Fibroblast of lung (primary cell): Measurements from ENCODE around the gene DENND1A. TPM values are rescaled to one million over a fixed set of nuclear protein-coding genes. Genes with fewer than 3 reads are reported as not detected.

Experiments used
- DNase-seq, 2 donors: peaks; one replicate each; pipeline versions ENCODE4 v3.0.0 to v3.0.0-alpha.2; 2010; ENCODE audit warnings: low read depth in 2 of 2
- H2AFZ ChIP-seq: 2 replicates; pipeline ENCODE4 v1.5.1; 2012; ENCODE audit warnings: low read length, control low read depth, inconsistent platforms
- H3K27ac ChIP-seq: 2 replicates; pipeline ENCODE4 v1.5.1; 2011; ENCODE audit warnings: low read length, control low read depth; ENCODE audit not compliant: insufficient read depth
- H3K27me3 ChIP-seq: 2 replicates; pipeline ENCODE4 v1.5.1; 2011; ENCODE audit warnings: mild to moderate bottlenecking, low read length; ENCODE audit not compliant: control insufficient read depth, insufficient read depth
- H3K36me3 ChIP-seq: 2 replicates; pipeline ENCODE4 v1.5.1; 2011; ENCODE audit warnings: low read length; ENCODE audit not compliant: control insufficient read depth, insufficient read depth
- H3K4me1 ChIP-seq: 2 replicates; pipeline ENCODE4 v1.5.1; 2011; ENCODE audit warnings: low read length; ENCODE audit not compliant: control insufficient read depth, insufficient read depth; ENCODE audit errors: extremely low read depth
- H3K4me2 ChIP-seq: 2 replicates; pipeline ENCODE4 v1.5.1; 2011; ENCODE audit warnings: low read length, control low read depth; ENCODE audit not compliant: insufficient read depth; ENCODE audit errors: extremely low read depth
- H3K4me3 ChIP-seq, 4 experiments: fragments of 200-600 bp in 1 of 4; sonication (generic) in 1 of 4; replicated peaks in 1 of 4; 2 replicates each; pipeline ENCODE4 v1.5.1; 2011 to 2016; ENCODE audit warnings: low read length in 4 of 4, low read depth in 3 of 4, mild to moderate bottlenecking in 3 of 4, control low read depth in 2 of 4, inconsistent platforms in 1 of 4, mixed read lengths in 1 of 4; ENCODE audit not compliant: insufficient read depth in 1 of 4; ENCODE audit errors: control extremely low read depth in 1 of 4
- H3K79me2 ChIP-seq: 2 replicates; pipeline ENCODE4 v1.5.1; 2012; ENCODE audit warnings: mild to moderate bottlenecking, low read length, inconsistent platforms; ENCODE audit not compliant: control insufficient read depth, insufficient read depth
- H3K9ac ChIP-seq: 2 replicates; pipeline ENCODE4 v1.5.1; 2011; ENCODE audit warnings: mild to moderate bottlenecking, low read length, control low read depth; ENCODE audit not compliant: insufficient read depth
- H3K9me3 ChIP-seq: 2 replicates; pipeline ENCODE4 v1.5.1; 2012; ENCODE audit warnings: low read depth, low read length; ENCODE audit not compliant: control insufficient read depth, insufficient read depth
- H4K20me1 ChIP-seq: 2 replicates; pipeline ENCODE4 v1.5.1; 2011; ENCODE audit warnings: low read length; ENCODE audit not compliant: control insufficient read depth, insufficient read depth; ENCODE audit errors: extremely low read depth
- EZH2 ChIP-seq: IDR thresholded peaks from 2 replicates; pipeline ENCODE4 v1.5.1; 2012; ENCODE audit warnings: low read length, control low read depth, mild to moderate bottlenecking; ENCODE audit errors: missing control alignments
- polyA plus RNA-seq, 2 donors: library from polyadenylated mRNA; depleted of rRNA in 1 of 2; stranded (reverse) in 1 of 2; unstranded in 1 of 2; fragments of >200 nt; gene quantifications; 2 replicates each; pipeline ENCODE4 v1.2.1, GENCODE V29; 2011 to 2012; ENCODE audit warnings: missing spikeins in 1 of 2
- total RNA-seq: library from RNA; depleted of rRNA; stranded (reverse); fragments of >200 nt; gene quantifications from 2 replicates; pipeline ENCODE4 v1.2.1, GENCODE V29; 2014
- TF ChIP-seq, protein P1 (sequence below), 2 donors: IDR thresholded peaks in 1 of 2; conservative IDR thresholded peaks in 1 of 2; 1 replicate in 1 of 2; 2 replicates in 1 of 2; pipeline ENCODE4 v1.5.1; 2011 to 2012; ENCODE audit warnings: low read length in 2 of 2, control low read depth in 1 of 2, inconsistent platforms in 1 of 2, low read depth in 1 of 2, mild to moderate bottlenecking in 1 of 2

The DENND1A gene
- total and polyA plus RNA-seq, 2 donors (not counting 1 experiment from before 2014, with no cell fraction given) = 13.0 to 18.3 TPM

DNA sequence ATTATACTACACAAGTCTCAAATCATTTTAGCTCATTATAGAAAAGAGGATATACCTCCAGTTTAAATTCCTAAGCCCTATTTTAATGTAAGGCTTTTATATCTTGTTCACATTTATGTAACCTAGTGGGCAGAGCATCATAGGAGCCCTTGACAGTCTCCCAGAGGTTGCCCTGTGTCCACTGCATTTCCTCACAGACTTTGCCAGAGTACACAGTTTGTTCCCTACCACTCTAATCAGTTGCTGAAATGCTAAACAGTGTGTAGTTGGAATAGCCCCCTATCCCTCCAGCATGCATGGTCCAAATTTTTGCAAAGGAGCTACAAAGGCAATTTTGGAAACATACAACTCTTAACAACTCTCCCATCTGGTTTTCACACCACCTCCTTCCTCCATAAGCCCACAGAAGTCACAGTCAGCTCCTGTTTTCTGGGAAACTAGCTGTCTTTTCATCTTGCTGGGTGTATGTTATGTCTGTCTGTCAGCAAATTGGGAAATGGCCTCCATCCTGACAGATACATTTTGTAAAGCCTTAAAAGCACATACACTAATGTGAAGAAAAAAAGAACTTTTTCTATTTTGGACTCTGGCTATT lies 212.2 kb downstream of the DENND1A start:
- Histone ChIP-seq H3K36me3 (no peaks in the 10 kb centered on the region), H3K27ac (no peak overlapping the region), H3K79me2 (no peaks in the 10 kb centered on the region), H3K9ac (no peak overlapping the region), H3K4me3 (no peak overlapping the region), H3K4me2 (no peak overlapping the region), H4K20me1 (no peaks in the 10 kb centered on the region), H3K9me3 (no peaks in the 10 kb centered on the region), H3K27me3 (no peaks in the 10 kb centered on the region), H2AFZ (no peak overlapping the region), H3K4me1 (no peaks in the 10 kb centered on the region)
- DNase-seq = no peak
- TF ChIP-seq, protein P1, sequence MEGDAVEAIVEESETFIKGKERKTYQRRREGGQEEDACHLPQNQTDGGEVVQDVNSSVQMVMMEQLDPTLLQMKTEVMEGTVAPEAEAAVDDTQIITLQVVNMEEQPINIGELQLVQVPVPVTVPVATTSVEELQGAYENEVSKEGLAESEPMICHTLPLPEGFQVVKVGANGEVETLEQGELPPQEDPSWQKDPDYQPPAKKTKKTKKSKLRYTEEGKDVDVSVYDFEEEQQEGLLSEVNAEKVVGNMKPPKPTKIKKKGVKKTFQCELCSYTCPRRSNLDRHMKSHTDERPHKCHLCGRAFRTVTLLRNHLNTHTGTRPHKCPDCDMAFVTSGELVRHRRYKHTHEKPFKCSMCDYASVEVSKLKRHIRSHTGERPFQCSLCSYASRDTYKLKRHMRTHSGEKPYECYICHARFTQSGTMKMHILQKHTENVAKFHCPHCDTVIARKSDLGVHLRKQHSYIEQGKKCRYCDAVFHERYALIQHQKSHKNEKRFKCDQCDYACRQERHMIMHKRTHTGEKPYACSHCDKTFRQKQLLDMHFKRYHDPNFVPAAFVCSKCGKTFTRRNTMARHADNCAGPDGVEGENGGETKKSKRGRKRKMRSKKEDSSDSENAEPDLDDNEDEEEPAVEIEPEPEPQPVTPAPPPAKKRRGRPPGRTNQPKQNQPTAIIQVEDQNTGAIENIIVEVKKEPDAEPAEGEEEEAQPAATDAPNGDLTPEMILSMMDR (conservative IDR thresholded peaks at IDR 0.05 in 1 of 2, IDR thresholded peaks at IDR 0.05 in 1 of 2; ENCODE audit: low read depth in 1 of 2, low read length in 2 of 2) = no peak
- no peak for TF ChIP-seq EZH2

DNA sequence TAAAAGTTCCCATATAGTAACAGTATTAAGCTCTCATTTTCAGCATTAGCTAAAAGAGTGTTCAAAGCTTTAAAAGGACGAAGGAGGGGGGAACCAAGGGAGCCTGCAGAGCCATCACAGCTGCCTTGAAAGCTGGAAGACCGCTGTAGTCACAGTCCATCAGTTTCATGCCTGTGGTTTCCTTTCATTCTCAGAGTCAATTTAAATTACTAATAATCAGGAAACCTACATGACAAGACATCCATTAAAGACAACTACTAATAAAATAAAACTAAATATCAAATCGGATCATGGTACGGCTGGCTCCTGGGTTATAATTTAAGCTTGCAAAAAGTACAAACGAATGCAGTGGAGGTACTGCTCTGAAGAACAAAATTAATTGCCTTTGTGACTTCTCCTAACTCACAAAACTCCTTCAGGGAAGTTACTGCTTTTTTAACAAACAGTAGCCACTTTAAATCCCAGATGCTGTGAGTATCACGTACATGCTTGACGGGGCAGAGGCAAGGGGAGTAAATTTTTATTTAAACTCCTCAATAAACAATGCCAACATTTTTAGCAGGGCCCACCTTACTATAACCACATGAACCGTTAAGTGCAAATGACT lies 213.5 kb downstream of the DENND1A start:
- TF ChIP-seq EZH2 = no peak
- TF ChIP-seq, protein P1 (conservative IDR thresholded peaks at IDR 0.05 in 1 of 2, IDR thresholded peaks at IDR 0.05 in 1 of 2; ENCODE audit: low read depth in 1 of 2, low read length in 2 of 2) = no peak
- H3K9me3 ChIP-seq = no peaks in the 10 kb centered on the region

DNA sequence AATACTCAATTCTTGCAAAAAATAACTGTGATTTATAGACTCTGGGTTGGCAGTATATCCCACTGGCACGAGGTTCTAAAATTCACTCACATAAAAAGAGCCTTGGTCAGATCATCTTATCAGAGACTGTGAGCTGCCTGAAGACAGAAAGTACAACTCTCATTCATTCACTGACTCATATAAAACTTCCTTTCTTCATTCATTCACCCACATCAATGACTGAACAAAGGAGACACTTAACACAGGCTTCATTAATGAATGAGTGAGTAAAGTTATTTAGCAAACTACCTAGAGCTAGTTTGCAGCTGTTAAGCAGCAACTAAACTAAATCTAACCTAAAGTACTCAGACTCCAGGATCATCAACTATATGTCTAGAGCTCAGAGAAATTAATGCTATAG lies 214.7 kb downstream of the DENND1A start:
- no peak for DNase-seq
- Histone ChIP-seq H3K27ac (no peak overlapping the region), H3K27me3 (no peaks in the 10 kb centered on the region), H3K9ac (no peak overlapping the region), H3K4me2 (no peak overlapping the region), H4K20me1 (no peaks in the 10 kb centered on the region), H3K36me3 (no peaks in the 10 kb centered on the region), H2AFZ (no peak overlapping the region), H3K4me3 (no peak overlapping the region), H3K79me2 (no peaks in the 10 kb centered on the region), H3K9me3 (no peaks in the 10 kb centered on the region), H3K4me1 (no peaks in the 10 kb centered on the region)
- no peak for TF ChIP-seq EZH2
- TF ChIP-seq, protein P1 (conservative IDR thresholded peaks at IDR 0.05 in 1 of 2, IDR thresholded peaks at IDR 0.05 in 1 of 2; ENCODE audit: low read depth in 1 of 2, low read length in 2 of 2) = no peak

More for the DNA sequence above, 213.5 kb downstream of the DENND1A start:
- Histone ChIP-seq H3K4me1 (no peaks in the 10 kb centered on the region), H3K79me2 (no peaks in the 10 kb centered on the region), H3K9ac (no peak overlapping the region), H3K27ac (no peak overlapping the region), H3K4me3 (no peak overlapping the region), H2AFZ (no peak overlapping the region), H4K20me1 (no peaks in the 10 kb centered on the region), H3K36me3 (no peaks in the 10 kb centered on the region), H3K27me3 (no peaks in the 10 kb centered on the region), H3K4me2 (no peak overlapping the region)
- DNase-seq = no peak
